C4-2B (cell line): ENCODE data around the gene PPP1R14D.

Experiments used
- H3K27ac ChIP-seq: fragments of 450-650 bp; 2 replicates; pipeline ENCODE4 v1.5.1; 2017
- ZFX ChIP-seq: fragments of 450-650 bp; IDR thresholded peaks from 2 replicates; pipeline ENCODE4 v1.6.1; 2017
- TF ChIP-seq, protein P1 (sequence below): fragments of 450-650 bp; conservative IDR thresholded peaks from 2 replicates; pipeline ENCODE4 v1.5.1; 2017; ENCODE audit warnings: mild to moderate bottlenecking

The PPP1R14D gene

DNA sequence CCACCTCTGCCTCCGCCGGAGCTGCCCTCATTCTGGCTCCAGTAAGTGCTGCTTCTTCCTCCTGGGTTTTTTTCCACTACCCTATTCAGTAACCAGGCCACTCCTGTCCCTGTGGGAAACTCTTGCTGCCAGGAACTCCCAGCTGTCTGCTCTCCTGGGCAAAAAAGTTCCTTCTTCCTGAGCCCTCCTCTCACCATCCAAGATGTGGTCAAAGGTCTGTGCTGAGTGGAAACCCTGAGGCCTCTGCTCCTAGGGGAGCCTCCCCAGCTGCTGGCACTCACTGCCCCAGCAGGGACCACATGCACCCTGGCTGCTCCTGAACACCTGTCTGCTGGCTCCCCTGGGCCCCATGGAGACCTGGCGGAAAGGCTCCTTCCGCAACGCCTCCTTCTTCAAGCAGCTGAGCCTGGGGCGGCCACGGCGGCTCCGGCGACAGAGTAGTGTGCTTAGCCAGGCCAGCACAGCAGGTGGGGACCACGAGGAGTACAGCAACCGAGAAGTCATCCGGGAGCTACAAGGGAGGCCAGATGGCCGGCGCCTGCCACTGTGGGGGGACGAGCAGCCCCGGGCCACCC lies 58.3 kb downstream of the PPP1R14D start:
- TF ChIP-seq, protein P1, sequence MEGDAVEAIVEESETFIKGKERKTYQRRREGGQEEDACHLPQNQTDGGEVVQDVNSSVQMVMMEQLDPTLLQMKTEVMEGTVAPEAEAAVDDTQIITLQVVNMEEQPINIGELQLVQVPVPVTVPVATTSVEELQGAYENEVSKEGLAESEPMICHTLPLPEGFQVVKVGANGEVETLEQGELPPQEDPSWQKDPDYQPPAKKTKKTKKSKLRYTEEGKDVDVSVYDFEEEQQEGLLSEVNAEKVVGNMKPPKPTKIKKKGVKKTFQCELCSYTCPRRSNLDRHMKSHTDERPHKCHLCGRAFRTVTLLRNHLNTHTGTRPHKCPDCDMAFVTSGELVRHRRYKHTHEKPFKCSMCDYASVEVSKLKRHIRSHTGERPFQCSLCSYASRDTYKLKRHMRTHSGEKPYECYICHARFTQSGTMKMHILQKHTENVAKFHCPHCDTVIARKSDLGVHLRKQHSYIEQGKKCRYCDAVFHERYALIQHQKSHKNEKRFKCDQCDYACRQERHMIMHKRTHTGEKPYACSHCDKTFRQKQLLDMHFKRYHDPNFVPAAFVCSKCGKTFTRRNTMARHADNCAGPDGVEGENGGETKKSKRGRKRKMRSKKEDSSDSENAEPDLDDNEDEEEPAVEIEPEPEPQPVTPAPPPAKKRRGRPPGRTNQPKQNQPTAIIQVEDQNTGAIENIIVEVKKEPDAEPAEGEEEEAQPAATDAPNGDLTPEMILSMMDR, result no peak
- no peak for TF ChIP-seq ZFX
- no peak overlapping the region for H3K27ac ChIP-seq

DNA sequence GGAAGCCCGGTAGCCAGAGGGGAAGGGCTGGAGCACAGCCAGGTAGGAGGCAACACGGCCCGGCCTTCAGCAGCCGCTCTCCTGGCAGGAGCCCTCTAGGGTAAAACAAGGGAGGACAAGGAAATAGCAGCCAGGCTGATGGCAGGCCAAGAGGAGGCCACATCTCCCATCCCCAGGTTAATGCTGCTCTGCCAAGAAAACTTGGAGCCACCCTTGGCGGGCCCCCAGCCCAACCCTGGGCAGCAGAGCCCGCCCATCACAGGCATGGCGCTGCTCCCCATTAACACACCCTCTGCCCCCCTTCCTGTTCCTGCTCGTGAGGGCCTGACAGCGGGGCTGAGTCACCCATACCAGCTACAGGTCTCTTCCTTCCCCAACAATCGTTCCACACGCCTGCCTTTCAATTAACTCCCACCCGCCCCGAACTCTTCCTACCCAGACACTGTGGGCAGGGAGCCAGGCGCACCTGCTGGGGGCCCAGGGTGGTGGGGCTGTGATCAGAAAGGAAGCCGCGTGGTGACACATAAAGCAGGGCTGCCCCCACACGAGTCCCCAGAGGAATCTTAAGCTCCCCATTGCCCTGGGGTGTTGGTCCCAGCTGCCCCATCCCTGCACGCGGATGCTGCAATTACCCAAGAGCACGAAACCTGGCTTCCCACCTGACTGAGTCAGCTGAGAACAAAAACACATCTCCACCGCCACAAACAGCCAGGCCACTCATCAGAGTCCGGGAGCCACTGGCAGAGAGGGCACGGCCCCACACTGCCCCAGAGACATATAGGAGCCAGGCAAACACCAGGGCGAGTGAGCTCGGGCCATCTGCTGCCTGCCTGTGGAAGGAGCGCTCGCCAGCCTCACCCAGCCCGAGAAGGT lies 59.0 kb downstream of the PPP1R14D start, which contains the start of gene C15orf62:
Gene C15orf62 (plus strand): TSS at position 707 of the 873 bp plus-strand sequence. CDS start 516 bp downstream, outside the sequence.
- TF ChIP-seq, protein P1, result no peak
- TF ChIP-seq ZFX, result no peak
- no peak within 1 kb of the TSS for H3K27ac ChIP-seq

DNA sequence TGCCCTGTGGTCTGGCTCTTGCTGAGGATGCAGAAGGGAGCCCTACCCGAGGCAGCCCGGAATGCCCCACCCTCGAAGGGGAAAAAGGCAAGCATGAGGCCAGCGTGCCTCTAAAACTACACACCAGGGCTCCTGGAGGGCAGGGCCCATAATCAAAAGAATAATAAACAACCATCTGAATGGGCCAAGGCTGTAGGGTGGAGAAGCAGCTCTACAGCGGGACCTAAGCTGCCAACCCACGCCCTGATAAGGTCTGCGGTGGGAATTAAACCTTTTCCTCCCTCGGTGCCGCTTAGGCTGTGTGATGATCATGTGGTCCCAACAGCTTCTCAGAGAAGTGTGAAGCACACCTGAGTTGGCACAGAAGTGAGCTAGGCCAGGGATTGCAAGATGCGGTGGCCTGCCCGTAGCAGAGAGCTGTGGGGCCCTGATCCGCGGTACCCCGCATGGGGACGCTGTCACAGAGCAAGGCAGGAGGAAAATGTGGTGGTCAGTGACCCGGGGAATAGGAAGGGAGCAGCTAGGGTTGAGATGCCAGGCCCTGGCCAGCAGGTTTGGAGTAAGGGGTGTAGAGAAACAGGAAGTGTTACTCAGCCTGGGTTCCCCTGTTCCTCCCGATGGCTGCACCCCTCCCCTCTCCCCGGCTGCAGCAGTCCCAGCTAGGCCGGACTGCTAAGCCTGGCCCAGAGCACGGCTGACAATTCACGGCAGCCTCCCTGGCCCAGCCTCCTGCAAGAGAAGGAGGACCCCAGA lies 59.8 kb downstream of the PPP1R14D start:
- no peak overlapping the region for H3K27ac ChIP-seq
- TF ChIP-seq, protein P1, result no peak
- TF ChIP-seq ZFX, result no peak

GRCh38 chr15:40767838-40768500 lies 60.5 kb downstream of the PPP1R14D start:
- no peak for TF ChIP-seq ZFX
- TF ChIP-seq, protein P1, result no peak
- H3K27ac ChIP-seq, result no peak overlapping the region

GRCh38 chr15:40766906-40767837 lies 61.3 kb downstream of the PPP1R14D start:
- no peak overlapping the region for H3K27ac ChIP-seq

More at GRCh38 chr15:40766906-40767837, 61.3 kb downstream of the PPP1R14D start:
- no peak for TF ChIP-seq ZFX
- TF ChIP-seq, protein P1, result no peak
